ENCODE data around the gene XPNPEP2.

The XPNPEP2 gene

DNA sequence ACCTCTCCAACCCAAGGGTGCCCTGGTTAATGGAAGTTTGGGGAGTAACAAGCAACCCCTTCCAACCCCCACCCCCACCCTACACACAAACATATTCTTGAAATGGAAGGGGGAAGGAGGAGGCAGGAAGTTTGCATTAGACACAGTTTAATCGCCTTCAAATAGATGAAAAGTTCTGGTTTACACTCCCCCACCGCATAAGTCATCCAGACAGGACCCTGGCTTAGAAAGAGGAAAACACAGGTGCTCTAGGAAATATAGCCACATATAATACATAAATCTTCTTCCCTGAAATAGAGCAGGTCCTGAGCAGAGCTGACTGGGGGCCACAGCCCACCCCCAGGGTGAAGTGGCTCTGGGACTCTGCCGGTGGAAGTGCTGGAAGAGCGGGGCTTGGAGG is 66.0 kb downstream of the XPNPEP2 start:
- no peak for DNase-seq

GRCh38 chrX:129808158-129808828 is 69.5 kb downstream of the XPNPEP2 start:
- DNase-seq: no peak

DNA sequence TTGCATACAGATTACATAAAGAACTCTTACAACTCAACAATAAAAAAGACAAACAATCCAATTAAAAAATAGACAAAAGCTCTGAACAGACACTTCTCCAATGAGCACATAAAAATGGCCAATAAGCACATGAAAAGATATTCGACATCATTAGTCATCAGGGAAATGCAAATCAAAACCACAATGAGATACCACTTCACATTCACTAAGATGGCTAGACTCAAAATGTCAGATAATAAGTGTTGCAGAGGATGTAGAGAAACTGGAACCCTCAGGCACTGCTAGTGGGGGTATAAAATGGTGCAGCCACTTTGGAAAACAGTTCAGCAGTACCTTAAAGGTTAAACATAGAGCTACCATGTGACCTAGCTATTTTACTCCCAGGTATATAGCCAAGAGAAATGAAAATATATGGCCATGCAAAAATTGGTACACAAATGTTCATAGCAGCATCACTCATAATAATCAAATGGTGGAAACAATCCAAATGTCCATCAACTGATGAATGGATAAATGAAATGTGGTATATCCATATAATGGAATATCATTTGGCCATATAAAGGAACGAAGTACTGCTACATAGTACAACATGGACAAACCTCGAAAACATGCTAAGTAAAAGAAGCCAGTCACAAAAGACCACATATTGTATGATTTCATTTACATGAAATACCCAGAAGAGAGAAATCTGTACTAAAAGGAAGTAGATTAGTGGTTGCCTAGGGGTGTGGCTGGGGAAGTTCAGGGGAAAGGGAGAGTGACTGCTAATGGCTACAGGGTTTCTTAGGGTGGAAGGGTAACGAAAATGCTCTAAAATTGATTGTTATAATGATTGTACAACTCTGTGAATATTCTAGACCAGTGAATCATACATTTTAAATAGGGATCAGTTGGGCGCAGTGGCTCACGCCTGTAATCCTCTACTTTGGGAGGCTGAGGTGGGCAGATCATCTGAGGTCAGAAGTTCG is 70.3 kb downstream of the XPNPEP2 start:
- no peak for DNase-seq

DNA sequence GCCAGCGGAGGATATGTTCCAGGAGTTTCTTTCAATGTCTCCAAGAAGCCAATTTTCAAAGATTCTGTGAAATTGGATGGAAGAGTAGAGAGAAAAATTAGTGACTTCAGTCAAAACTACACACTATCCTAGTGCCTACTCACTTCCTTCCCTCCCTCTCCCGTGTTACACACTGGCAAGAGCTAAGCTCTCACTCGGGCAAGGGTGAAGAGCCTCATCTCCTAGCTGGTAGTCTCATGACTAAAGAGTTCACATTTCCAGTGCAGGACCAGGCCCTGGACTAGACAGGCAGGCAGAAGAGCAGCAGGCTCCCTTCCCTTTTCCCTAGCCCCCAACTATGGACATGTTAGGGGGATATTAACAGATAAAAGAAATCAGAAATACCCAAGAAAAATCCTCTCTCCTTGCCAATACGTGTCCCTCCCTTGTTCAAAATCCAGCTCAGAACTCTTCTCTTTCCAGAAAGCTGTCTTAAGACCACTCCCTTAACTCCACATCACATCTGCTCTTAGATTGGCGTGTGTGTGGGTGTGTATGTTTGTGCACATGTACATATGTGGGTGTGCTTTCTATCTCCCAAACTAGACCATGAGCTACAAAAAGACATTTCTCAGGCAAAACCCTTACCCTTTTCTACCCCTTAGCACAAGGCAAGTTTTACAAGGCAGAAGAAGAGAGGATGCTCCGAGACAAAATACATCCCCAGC is 75.0 kb downstream of the XPNPEP2 start:
- no peak for DNase-seq

- DNase-seq: no peak
These were observed 79.3 kb downstream of the XPNPEP2 start for GRCh38 chrX:129818123-129818522.
